GM12878 (cell line): Measurements from ENCODE around the gene KCNH6. TPM values are rescaled to one million over a fixed set of nuclear protein-coding genes. Genes with fewer than 3 reads are reported as not detected.

Experiments
- ATAC-seq: fragments of 200-7000 bp; cut with Tn5 transposase; 3 replicates; pipeline ENCODE4 v1.9.1; 2020; ENCODE audit warnings: mild to moderate bottlenecking, moderate library complexity
- BruUV-seq: library from RNA; stranded (reverse); fragments of 400-500 nt; replicated peaks from 2 replicates; lab custom pipeline; 2021; lab: Mats Ljungman, UMichigan
- CTCF ChIA-PET: fragments of 300-600 bp; sonication (Branson Sonifier 250); formaldehyde crosslinking; extraction: SDS; loops from one replicate; lab custom pipeline; 2021; ENCODE audit warnings: inconsistent platforms; lab: Yijun Ruan, JAX
- POLR2A ChIA-PET: fragments of 350-600 bp; formaldehyde crosslinking; extraction: SDS; loops from one replicate; lab custom pipeline; 2021; ENCODE audit warnings: inconsistent platforms; lab: Charles Lee
- RAD21 ChIA-PET: fragments of 300-600 bp; sonication (Branson Sonifier 250); formaldehyde crosslinking; loops from one replicate; lab custom pipeline; 2023; ENCODE audit warnings: antibody characterized with exemption; ENCODE audit not compliant: unreplicated experiment; lab: Charles Lee
- SMC1A ChIA-PET: fragments of 300-600 bp; sonication (Branson Sonifier 250); formaldehyde crosslinking; loops from one replicate; lab custom pipeline; 2023; ENCODE audit not compliant: unreplicated experiment, uncharacterized antibody; lab: Charles Lee
- DNase-seq: peaks from one replicate; pipeline ENCODE4 v3.0.0-alpha.2; 2011; ENCODE audit warnings: low read depth, low spot score
- FAIRE-seq: peaks from 3 replicates; lab custom pipeline; 2011; peaks lifted over from hg19 to GRCh38; lab: Jason Lieb, UNC
- H2AFZ ChIP-seq: 2 replicates; pipeline ENCODE4 v1.6.0; 2011; ENCODE audit warnings: low read depth, low read length, control low read depth; ENCODE audit not compliant: control insufficient read depth
- H3K27ac ChIP-seq: 2 replicates; pipeline ENCODE4 v1.5.1; 2011; ENCODE audit warnings: control low read depth; ENCODE audit not compliant: control insufficient read depth, insufficient read depth
- H3K27me3 ChIP-seq, 2 experiments: replicated peaks in 1 of 2; 2 replicates each; pipeline versions ENCODE4 v1.6.0 to v1.6.1; 2011; ENCODE audit warnings: low read length in 1 of 2; ENCODE audit not compliant: control insufficient read depth in 2 of 2, insufficient read depth in 2 of 2
- H3K36me3 ChIP-seq, 2 experiments: 2 replicates each; pipeline ENCODE4 v1.5.1; 2011; ENCODE audit warnings: low read length in 1 of 2; ENCODE audit not compliant: control insufficient read depth in 2 of 2, insufficient read depth in 2 of 2
- H3K4me1 ChIP-seq: 2 replicates; pipeline ENCODE4 v1.6.1; 2011; ENCODE audit warnings: mild to moderate bottlenecking, low read length, moderate library complexity, mixed read lengths; ENCODE audit not compliant: control insufficient read depth, insufficient read depth
- H3K4me2 ChIP-seq: 2 replicates; pipeline ENCODE4 v1.6.0; 2011; ENCODE audit warnings: control low read depth; ENCODE audit not compliant: control insufficient read depth, insufficient read depth
- H3K4me3 ChIP-seq: fragments of 200-600 bp; sonication (generic); 2 replicates; pipeline ENCODE4 v1.5.1; 2016
- H3K79me2 ChIP-seq: 2 replicates; pipeline ENCODE4 v1.6.0; 2011; ENCODE audit warnings: low read length; ENCODE audit not compliant: control insufficient read depth, insufficient read depth
- H3K9ac ChIP-seq: 2 replicates; pipeline ENCODE4 v1.8.0; 2011; ENCODE audit warnings: low read length, control low read depth, mixed read lengths; ENCODE audit not compliant: control insufficient read depth, insufficient read depth
- H3K9me3 ChIP-seq: replicated peaks from 3 replicates; pipeline ENCODE4 v1.5.1; 2011; ENCODE audit warnings: mild to moderate bottlenecking, low read length; ENCODE audit not compliant: control insufficient read depth, insufficient read depth
- H4K20me1 ChIP-seq: 2 replicates; pipeline ENCODE4 v1.6.0; 2011; ENCODE audit not compliant: control insufficient read depth, insufficient read depth
- CBX3 ChIP-seq: fragments of 200-600 bp; sonication (generic); IDR thresholded peaks from 2 replicates; pipeline ENCODE4 v1.6.1; 2016; ENCODE audit warnings: low read depth, borderline replicate concordance
- CEBPZ ChIP-seq: fragments of 150-350 bp; IDR thresholded peaks from 2 replicates; pipeline ENCODE4 v1.6.1; 2016; ENCODE audit warnings: low read depth, low read length
- GATAD2B ChIP-seq: fragments of 450-650 bp; conservative IDR thresholded peaks from 2 replicates; pipeline ENCODE4 v1.6.1; 2017; ENCODE audit warnings: low read depth, mild to moderate bottlenecking, moderate library complexity
- IKZF2 ChIP-seq, 2 experiments: fragments of 450-650 bp; IDR thresholded peaks; 2 replicates each; pipeline ENCODE4 v1.6.1; 2017; ENCODE audit warnings: mild to moderate bottlenecking in 2 of 2, moderate library complexity in 2 of 2
- KDM1A ChIP-seq: fragments of 200-600 bp; sonication (generic); IDR thresholded peaks from 2 replicates; pipeline ENCODE4 v1.6.1; 2016; ENCODE audit warnings: borderline replicate concordance
- LARP7 ChIP-seq: fragments of 450-650 bp; IDR thresholded peaks from 2 replicates; pipeline ENCODE4 v1.6.1; 2017; ENCODE audit warnings: mild to moderate bottlenecking
- RAD51 ChIP-seq: fragments of 450-650 bp; IDR thresholded peaks from 2 replicates; pipeline ENCODE4 v1.6.1; 2016; ENCODE audit warnings: moderate library complexity, mild to moderate bottlenecking, inconsistent platforms
- RCOR1 ChIP-seq: conservative IDR thresholded peaks from 2 replicates; pipeline ENCODE4 v1.6.1; 2012; ENCODE audit warnings: low read depth, low read length, improper control_type of control experiment
- SUPT20H ChIP-seq: IDR thresholded peaks from 2 replicates; pipeline ENCODE4 v1.6.1; 2011; ENCODE audit warnings: low read depth, mild to moderate bottlenecking, low read length, moderate library complexity, borderline replicate concordance; ENCODE audit not compliant: control insufficient read depth
- TAF1 ChIP-seq: IDR thresholded peaks from 2 replicates; pipeline ENCODE4 v1.6.1; 2011; ENCODE audit warnings: mild to moderate bottlenecking, low read depth, low read length, borderline replicate concordance
- YY1 ChIP-seq: IDR thresholded peaks from 2 replicates; pipeline ENCODE4 v1.6.1; 2011; ENCODE audit warnings: low read depth, mild to moderate bottlenecking, low read length
- ZNF274 ChIP-seq: IDR thresholded peaks from one replicate; pipeline ENCODE4 v1.8.0; 2011; ENCODE audit not compliant: insufficient read length, insufficient read depth
- ZNF384 ChIP-seq: IDR thresholded peaks from 2 replicates; pipeline ENCODE4 v1.6.1; 2012; ENCODE audit warnings: low read depth, mild to moderate bottlenecking, low read length, improper control_type of control experiment, borderline replicate concordance
- ZSCAN29 ChIP-seq: fragments of 450-650 bp; IDR thresholded peaks from 2 replicates; pipeline ENCODE4 v1.6.1; 2017; ENCODE audit warnings: mild to moderate bottlenecking, moderate library complexity
- WGBS: methylation state at CpG from one replicate; pipeline ENCODE4 v1.1.6; 2016; ENCODE audit warnings: low lambda C conversion rate; ENCODE audit not compliant: insufficient replicate concordance, insufficient coverage; ENCODE audit errors: missing lambda C conversion rate; 5-methylcytosine and 5-hydroxymethylcytosine counted together
- in situ Hi-C: fragments of 300-500 bp; cut with MboI; formaldehyde crosslinking; loops from 9 replicates; pipeline ENCODE4 v1.14.3; 2018; ENCODE audit warnings: mixed read lengths
- intact Hi-C: fragments of 100-400 bp; cut with micrococcal nuclease; formaldehyde crosslinking; loops from one replicate; pipeline ENCODE4 v1.14.2; 2022; ENCODE audit not compliant: unreplicated experiment
- polyA plus RNA-seq, 11 experiments: library from polyadenylated mRNA; depleted of rRNA in 4 of 11; unstranded in 6 of 11; stranded (reverse) in 5 of 11; fragments of >200 nt; fragmentation: Nextera tagmentation in 4 of 11; fragmentation: Illumina TruSeq in 1 of 11; extraction: Ambion mirVana in 4 of 11; extraction: Trizol in 1 of 11; gene quantifications; 1 replicate in 1 of 11; 2 replicates in 10 of 11; pipeline versions ENCODE4 v1.2.1 to v1.2.3, GENCODE V29; 2011 to 2016; ENCODE audit warnings: inconsistent platforms in 2 of 11, missing spikeins in 2 of 11, low read depth in 1 of 11
- total RNA-seq, 4 experiments: library from RNA; depleted of rRNA in 3 of 4; stranded (reverse); fragments of >200 nt in 3 of 4; fragmentation: Illumina TruSeq in 1 of 4; extraction: Trizol in 1 of 4; gene quantifications; 2 replicates each; pipeline versions ENCODE4 v1.2.1 to v1.2.3, GENCODE V29; 2013 to 2021
- TF ChIP-seq, protein P1 (sequence below): fragments of 150-350 bp; IDR thresholded peaks from 2 replicates; pipeline ENCODE4 v1.6.1; 2014; ENCODE audit warnings: mild to moderate bottlenecking, low read depth, low read length
- TF ChIP-seq, protein P2 (sequence below): fragments of 450-650 bp; IDR thresholded peaks from 2 replicates; pipeline ENCODE4 v1.6.1; 2017; ENCODE audit warnings: mild to moderate bottlenecking, low read depth, inconsistent platforms; ENCODE audit not compliant: poor library complexity, severe bottlenecking

The KCNH6 gene
- total and polyA plus RNA-seq, 10 of the 15 experiments (the other 5 are each of a cell fraction or from before 2014, with no cell fraction given), result not detected

- TF ChIP-seq, protein P1, sequence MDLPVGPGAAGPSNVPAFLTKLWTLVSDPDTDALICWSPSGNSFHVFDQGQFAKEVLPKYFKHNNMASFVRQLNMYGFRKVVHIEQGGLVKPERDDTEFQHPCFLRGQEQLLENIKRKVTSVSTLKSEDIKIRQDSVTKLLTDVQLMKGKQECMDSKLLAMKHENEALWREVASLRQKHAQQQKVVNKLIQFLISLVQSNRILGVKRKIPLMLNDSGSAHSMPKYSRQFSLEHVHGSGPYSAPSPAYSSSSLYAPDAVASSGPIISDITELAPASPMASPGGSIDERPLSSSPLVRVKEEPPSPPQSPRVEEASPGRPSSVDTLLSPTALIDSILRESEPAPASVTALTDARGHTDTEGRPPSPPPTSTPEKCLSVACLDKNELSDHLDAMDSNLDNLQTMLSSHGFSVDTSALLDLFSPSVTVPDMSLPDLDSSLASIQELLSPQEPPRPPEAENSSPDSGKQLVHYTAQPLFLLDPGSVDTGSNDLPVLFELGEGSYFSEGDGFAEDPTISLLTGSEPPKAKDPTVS, result no peak
- no peak for TF ChIP-seq ZSCAN29
- TF ChIP-seq, all 136 proteins: peak for 0
Observed at GRCh38 chr17:63534816-63535455, 11.8 kb downstream of the KCNH6 start (continued).

DNA sequence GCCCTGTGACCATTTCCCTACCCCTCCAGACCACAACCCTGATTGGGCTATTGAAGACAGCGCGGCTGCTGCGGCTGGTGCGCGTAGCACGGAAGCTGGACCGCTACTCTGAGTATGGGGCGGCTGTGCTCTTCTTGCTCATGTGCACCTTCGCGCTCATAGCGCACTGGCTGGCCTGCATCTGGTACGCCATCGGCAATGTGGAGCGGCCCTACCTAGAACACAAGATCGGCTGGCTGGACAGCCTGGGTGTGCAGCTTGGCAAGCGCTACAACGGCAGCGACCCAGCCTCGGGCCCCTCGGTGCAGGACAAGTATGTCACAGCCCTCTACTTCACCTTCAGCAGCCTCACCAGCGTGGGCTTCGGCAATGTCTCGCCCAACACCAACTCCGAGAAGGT, 12.5 kb downstream of the KCNH6 start:
- CTCF ChIA-PET, result no interaction called here
- WGBS, result 88% methylated on average over 24 of the region's 24 CpGs
- in situ Hi-C loops, result no loop called here

More for the DNA sequence above, 12.5 kb downstream of the KCNH6 start:
- ChIA-PET SMC1A (no interaction called here), RAD21 (no interaction called here), POLR2A (no interaction called here)
- DNase-seq, result no peak
- no peak overlapping the region for H3K4me2 ChIP-seq
- no peak overlapping the region for H3K9ac ChIP-seq
- no peaks in the 10 kb centered on the region for H3K9me3 ChIP-seq
- no peak overlapping the region for H3K27ac ChIP-seq
- no peaks in the 10 kb centered on the region for H3K79me2 ChIP-seq
- intact Hi-C loops, result no loop called here
- no peak for FAIRE-seq
- TF ChIP-seq CBX3 (no peak), KDM1A (no peak), RCOR1 (no peak), RAD51 (no peak), SUPT20H (no peak), GATAD2B (no peak), YY1 (no peak), ZNF274 (no peak), LARP7 (no peak), IKZF2 (IDR thresholded peaks at IDR 0.05) (no peak), CEBPZ (no peak), TAF1 (no peak), ZNF384 (no peak)
- TF ChIP-seq, protein P2, sequence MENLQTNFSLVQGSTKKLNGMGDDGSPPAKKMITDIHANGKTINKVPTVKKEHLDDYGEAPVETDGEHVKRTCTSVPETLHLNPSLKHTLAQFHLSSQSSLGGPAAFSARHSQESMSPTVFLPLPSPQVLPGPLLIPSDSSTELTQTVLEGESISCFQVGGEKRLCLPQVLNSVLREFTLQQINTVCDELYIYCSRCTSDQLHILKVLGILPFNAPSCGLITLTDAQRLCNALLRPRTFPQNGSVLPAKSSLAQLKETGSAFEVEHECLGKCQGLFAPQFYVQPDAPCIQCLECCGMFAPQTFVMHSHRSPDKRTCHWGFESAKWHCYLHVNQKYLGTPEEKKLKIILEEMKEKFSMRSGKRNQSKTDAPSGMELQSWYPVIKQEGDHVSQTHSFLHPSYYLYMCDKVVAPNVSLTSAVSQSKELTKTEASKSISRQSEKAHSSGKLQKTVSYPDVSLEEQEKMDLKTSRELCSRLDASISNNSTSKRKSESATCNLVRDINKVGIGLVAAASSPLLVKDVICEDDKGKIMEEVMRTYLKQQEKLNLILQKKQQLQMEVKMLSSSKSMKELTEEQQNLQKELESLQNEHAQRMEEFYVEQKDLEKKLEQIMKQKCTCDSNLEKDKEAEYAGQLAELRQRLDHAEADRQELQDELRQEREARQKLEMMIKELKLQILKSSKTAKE, result no peak
- no peak for ATAC-seq
- no TSS peak for BruUV-seq
- no peaks in the 10 kb centered on the region for H4K20me1 ChIP-seq
- no peak overlapping the region for H2AFZ ChIP-seq
- no peaks in the 10 kb centered on the region for H3K4me1 ChIP-seq
- no peak overlapping the region for H3K4me3 ChIP-seq
- H3K27me3 ChIP-seq, result peaks cover 0 to 9% of the 10 kb centered on the region in 2 experiments; a peak in 3 of 4 replicates
- no peaks in the 10 kb centered on the region for H3K36me3 ChIP-seq
